ENCODE measurements around the gene OR51D1.

The OR51D1 gene

GRCh38 chr11:4644233-4644632 is 7.0 kb downstream of the OR51D1 start:
- no peak for DNase-seq (ENCODE audit: low spot score)

- DNase-seq (ENCODE audit: low spot score) = no peak
Observed at GRCh38 chr11:4645974-4646373, 8.7 kb downstream of the OR51D1 start.

GRCh38 chr11:4647766-4648165 is 10.5 kb downstream of the OR51D1 start:
- no peak for DNase-seq (ENCODE audit: low spot score)

- no peak for DNase-seq (ENCODE audit: low spot score)
Observed at GRCh38 chr11:4654635-4655369, 17.5 kb downstream of the OR51D1 start.

GRCh38 chr11:4658629-4659445 is 21.6 kb downstream of the OR51D1 start:
- no peak for DNase-seq (ENCODE audit: low spot score)

- no peak for DNase-seq (ENCODE audit: low spot score)
Observed at GRCh38 chr11:4662876-4663275, 25.6 kb downstream of the OR51D1 start.

GRCh38 chr11:4664183-4664582 is 26.9 kb downstream of the OR51D1 start:
- no peak for DNase-seq (ENCODE audit: low spot score)

GRCh38 chr11:4664786-4665185 is 27.5 kb downstream of the OR51D1 start:
- DNase-seq (ENCODE audit: low spot score) = no peak

- DNase-seq (ENCODE audit: low spot score) = no peak
Observed at GRCh38 chr11:4665424-4665823, 28.1 kb downstream of the OR51D1 start.

- DNase-seq (ENCODE audit: low spot score) = no peak
Observed at GRCh38 chr11:4671741-4672140, 34.5 kb downstream of the OR51D1 start.

GRCh38 chr11:4672470-4672869 is 35.2 kb downstream of the OR51D1 start:
- no peak for DNase-seq (ENCODE audit: low spot score)

- no peak for DNase-seq (ENCODE audit: low spot score)
Observed at GRCh38 chr11:4673781-4674180, 36.5 kb downstream of the OR51D1 start.

- DNase-seq (ENCODE audit: low spot score) = no peak
Observed at GRCh38 chr11:4677948-4678347, 40.7 kb downstream of the OR51D1 start.

GRCh38 chr11:4680341-4680740 is 43.1 kb downstream of the OR51D1 start:
- DNase-seq (ENCODE audit: low spot score) = no peak

- no peak for DNase-seq (ENCODE audit: low spot score)
Observed at GRCh38 chr11:4682623-4683419, 45.5 kb downstream of the OR51D1 start.

GRCh38 chr11:4684631-4685285 is 47.5 kb downstream of the OR51D1 start:
- DNase-seq (ENCODE audit: low spot score) = no peak
